Keratinocyte (primary cell): Measurements from ENCODE around the gene TPM2. TPM values are rescaled to one million over a fixed set of nuclear protein-coding genes. Genes with fewer than 3 reads are reported as not detected.
"Not testable (repeated sequence)": the region's sequence is repeated elsewhere in the genome, so short reads cannot be mapped to it uniquely, and the experiment has no call there.

Experiments
- DNase-seq: peaks from one replicate; pipeline ENCODE4 v3.0.0-alpha.2; 2011; ENCODE audit warnings: low read depth, missing footprints, low spot score
- FAIRE-seq: peaks from 2 replicates; lab custom pipeline; 2011; peaks lifted over from hg19 to GRCh38; lab: Jason Lieb, UNC
- H2AFZ ChIP-seq: 2 replicates; pipeline ENCODE4 v1.6.0; 2012; ENCODE audit warnings: low read length, control low read depth, inconsistent platforms; ENCODE audit not compliant: control insufficient read depth
- H3K27ac ChIP-seq: 2 replicates; pipeline ENCODE4 v1.5.1; 2011; ENCODE audit warnings: low read length; ENCODE audit not compliant: control insufficient read depth, insufficient read depth
- H3K27me3 ChIP-seq: 3 replicates; pipeline ENCODE4 v1.6.0; 2011; ENCODE audit warnings: low read length; ENCODE audit not compliant: control insufficient read depth, insufficient read depth; ENCODE audit errors: extremely low read depth
- H3K36me3 ChIP-seq, 2 experiments: 2 replicates in 1 of 2; 3 replicates in 1 of 2; pipeline ENCODE4 v1.5.1; 2011; ENCODE audit warnings: low read length in 2 of 2, mild to moderate bottlenecking in 1 of 2; ENCODE audit not compliant: control insufficient read depth in 2 of 2, insufficient read depth in 2 of 2; ENCODE audit errors: extremely low read depth in 1 of 2
- H3K4me1 ChIP-seq: 3 replicates; pipeline ENCODE4 v1.5.1; 2011; ENCODE audit warnings: low read length; ENCODE audit not compliant: control insufficient read depth, insufficient read depth; ENCODE audit errors: extremely low read depth
- H3K4me2 ChIP-seq: 3 replicates; pipeline ENCODE4 v1.6.0; 2011; ENCODE audit warnings: low read depth, low read length; ENCODE audit not compliant: control insufficient read depth, insufficient read depth; ENCODE audit errors: extremely low read depth
- H3K4me3 ChIP-seq, 3 experiments: fragments of 200-600 bp in 1 of 3; sonication (generic) in 1 of 3; 2 replicates in 2 of 3; 3 replicates in 1 of 3; pipeline ENCODE4 v1.5.1; 2011 to 2016; ENCODE audit warnings: low read length in 3 of 3, mild to moderate bottlenecking in 3 of 3, control low read depth in 2 of 3, inconsistent platforms in 1 of 3, low read depth in 1 of 3, mixed read lengths in 1 of 3, mixed run types in 1 of 3, moderate library complexity in 1 of 3; ENCODE audit not compliant: control insufficient read depth in 2 of 3, insufficient read depth in 2 of 3; ENCODE audit errors: extremely low read depth in 1 of 3
- H3K79me2 ChIP-seq: 2 replicates; pipeline ENCODE4 v1.6.0; 2012; ENCODE audit warnings: low read length; ENCODE audit not compliant: control insufficient read depth, insufficient read depth
- H3K9ac ChIP-seq: 3 replicates; pipeline ENCODE4 v1.6.0; 2011; ENCODE audit warnings: low read length; ENCODE audit not compliant: control insufficient read depth, insufficient read depth; ENCODE audit errors: extremely low read depth
- H3K9me1 ChIP-seq: 3 replicates; pipeline ENCODE4 v1.6.0; 2011; ENCODE audit warnings: low read length; ENCODE audit not compliant: control insufficient read depth, insufficient read depth; ENCODE audit errors: extremely low read depth
- H3K9me3 ChIP-seq: 2 replicates; pipeline ENCODE4 v1.5.1; 2012; ENCODE audit warnings: low read depth, low read length; ENCODE audit not compliant: control insufficient read depth
- H4K20me1 ChIP-seq: 3 replicates; pipeline ENCODE4 v1.6.0; 2011; ENCODE audit warnings: low read length; ENCODE audit not compliant: control insufficient read depth, insufficient read depth; ENCODE audit errors: extremely low read depth
- CTCF ChIP-seq, 3 experiments: IDR thresholded peaks in 1 of 3; conservative IDR thresholded peaks in 1 of 3; optimal IDR thresholded peaks in 1 of 3; 2 replicates in 2 of 3; 3 replicates in 1 of 3; pipeline versions ENCODE3 to v1.5.1; 2011; ENCODE audit warnings: low read length in 3 of 3, mild to moderate bottlenecking in 3 of 3, moderate library complexity in 2 of 3, control low read depth in 1 of 3, inconsistent platforms in 1 of 3; ENCODE audit not compliant: insufficient read depth in 2 of 3; ENCODE audit errors: extremely low read depth in 1 of 3
- EZH2 ChIP-seq: IDR thresholded peaks from one replicate; pipeline ENCODE4 v1.6.1; 2012; ENCODE audit warnings: inconsistent platforms, mild to moderate bottlenecking, low read length, moderate library complexity
- dilution Hi-C: fragments of 300-500 bp; cut with MboI; formaldehyde crosslinking; loops from one replicate; pipeline ENCODE4 v1.7.0; 2020; ENCODE audit warnings: low sequenced_read_pairs; ENCODE audit not compliant: extremely low pct_ligation_motif_present
- polyA plus RNA-seq, 5 experiments: library from polyadenylated mRNA; depleted of rRNA in 3 of 5; stranded (reverse) in 3 of 5; stranded (forward) in 1 of 5; unstranded in 1 of 5; fragments of >200 nt; gene quantifications; 1 replicate in 1 of 5; 2 replicates in 3 of 5; 3 replicates in 1 of 5; pipeline versions ENCODE4 v1.2.1 to v1.2.3, GENCODE V29; 2011 to 2012; ENCODE audit warnings: missing spikeins in 2 of 5, low read depth in 1 of 5, low replicate concordance in 1 of 5

Gene TPM2
- polyA plus RNA-seq, 1 donor (not counting 4 experiments of a cell fraction or from before 2014, with no cell fraction given): 53.1 TPM

GRCh38 chr9:35640431-35640830, 49.3 kb downstream of the TPM2 start:
- H3K36me3 ChIP-seq, DNase-seq, H2AFZ ChIP-seq, H3K79me2 ChIP-seq, H3K9me3 ChIP-seq, H3K4me2 ChIP-seq, H3K4me3 ChIP-seq, H3K9me1 ChIP-seq, dilution Hi-C loops, H3K9ac ChIP-seq, H4K20me1 ChIP-seq, H3K4me1 ChIP-seq, FAIRE-seq, H3K27me3 ChIP-seq, H3K27ac ChIP-seq: not testable (repeated sequence)

GRCh38 chr9:35639631-35640030, 50.1 kb downstream of the TPM2 start:
- Histone ChIP-seq H3K4me3 (no peak overlapping the region), H3K27me3 (no peaks in the 10 kb centered on the region), H3K4me1 (no peaks in the 10 kb centered on the region), H3K4me2 (no peak overlapping the region), H2AFZ (no peak overlapping the region), H3K36me3 (no peaks in the 10 kb centered on the region), H3K27ac (no peak overlapping the region), H3K79me2 (no peaks in the 10 kb centered on the region), H3K9ac (no peak overlapping the region), H3K9me3 (no peaks in the 10 kb centered on the region), H3K9me1 (no peaks in the 10 kb centered on the region), H4K20me1 (no peaks in the 10 kb centered on the region)
- DNase-seq (no peak), FAIRE-seq (no peak)
- TF ChIP-seq EZH2: no peak
- no peak for TF ChIP-seq CTCF (optimal IDR thresholded peaks at IDR 0.05 in 1 of 3, IDR thresholded peaks at IDR 0.05 in 1 of 3, conservative IDR thresholded peaks at IDR 0.05 in 1 of 3; ENCODE audit: extremely low read depth in 1 of 3, insufficient read depth in 2 of 3, low read length in 3 of 3)
- dilution Hi-C loops: no loop called here

GRCh38 chr9:35639225-35639624, 50.5 kb downstream of the TPM2 start:
- H3K9me3 ChIP-seq, H4K20me1 ChIP-seq, dilution Hi-C loops, H3K36me3 ChIP-seq, DNase-seq, H3K27ac ChIP-seq, H3K27me3 ChIP-seq, H3K4me1 ChIP-seq, FAIRE-seq, H3K79me2 ChIP-seq, H3K4me3 ChIP-seq, H2AFZ ChIP-seq, H3K9ac ChIP-seq, H3K4me2 ChIP-seq, H3K9me1 ChIP-seq: not testable (repeated sequence)

DNA sequence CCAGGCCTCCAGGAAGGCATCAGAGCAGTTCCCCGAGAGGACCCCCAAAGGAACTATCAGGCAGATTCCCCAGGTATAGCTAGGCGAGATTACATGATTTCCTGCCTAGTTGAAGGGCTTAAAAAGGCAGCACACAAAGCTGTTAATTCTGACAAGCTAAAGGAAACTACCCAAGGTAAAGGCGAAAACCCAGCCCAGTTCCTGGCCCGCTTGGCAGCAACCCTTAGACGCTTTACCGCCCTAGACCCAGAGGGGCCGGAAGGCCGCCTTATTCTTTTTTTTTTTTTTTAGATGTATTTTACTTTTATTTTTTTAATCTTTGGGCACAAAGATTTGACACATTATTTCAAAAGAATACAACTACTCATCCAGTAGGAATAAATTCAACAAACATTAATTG, 51.0 kb downstream of the TPM2 start:
- H3K4me2 ChIP-seq, H3K27ac ChIP-seq: not testable (repeated sequence)

More for the DNA sequence above, 51.0 kb downstream of the TPM2 start:
- H3K4me3 ChIP-seq, H3K9me3 ChIP-seq, DNase-seq, dilution Hi-C loops, H3K9ac ChIP-seq, H3K36me3 ChIP-seq, H2AFZ ChIP-seq, H3K27me3 ChIP-seq, H3K9me1 ChIP-seq, H3K4me1 ChIP-seq, H3K79me2 ChIP-seq, FAIRE-seq, H4K20me1 ChIP-seq: not testable (repeated sequence)
